HuH-7.5 (cell line): ENCODE results near the gene TXNIP.

Experiments used
- DNase-seq: peaks from one replicate; pipeline ENCODE4 v3.0.0; 2011; ENCODE audit warnings: low spot score

TXNIP gene

GRCh38 chr1:146010126-146010738, 13.9 kb upstream of the TXNIP start:
- DNase-seq, result no peak

GRCh38 chr1:146007489-146008133, 11.2 kb upstream of the TXNIP start:
- DNase-seq, result no peak

- no peak for DNase-seq
Measured at GRCh38 chr1:146001709-146002108, 5.3 kb upstream of the TXNIP start.

- no peak for DNase-seq
Measured at GRCh38 chr1:145999321-146000024, 3.1 kb upstream of the TXNIP start.

- no peak for DNase-seq
Measured at GRCh38 chr1:145997718-145998023, 1.3 kb upstream of the TXNIP start.

GRCh38 chr1:145997016-145997717, 788 bp upstream of the TXNIP start:
- DNase-seq, result no peak

GRCh38 chr1:145995964-145996432, 381 bp downstream of the TXNIP start:
- DNase-seq, result no peak

- no peak for DNase-seq
Measured at GRCh38 chr1:145995148-145995881, 1.1 kb downstream of the TXNIP start.

- no peak for DNase-seq
Measured at GRCh38 chr1:145994391-145995120, 1.8 kb downstream of the TXNIP start.

- no peak for DNase-seq
Measured at GRCh38 chr1:145993618-145994390, 2.6 kb downstream of the TXNIP start.

GRCh38 chr1:145992958-145993617, 3.3 kb downstream of the TXNIP start:
- DNase-seq, result no peak

GRCh38 chr1:145992502-145992936, 3.9 kb downstream of the TXNIP start:
- no peak for DNase-seq

- DNase-seq, result no peak
Measured at GRCh38 chr1:145991735-145992412, 4.5 kb downstream of the TXNIP start.

- no peak for DNase-seq
Measured at GRCh38 chr1:145990249-145990855, 6.0 kb downstream of the TXNIP start.

- DNase-seq, result no peak
Measured at GRCh38 chr1:145988773-145989172, 7.6 kb downstream of the TXNIP start.

GRCh38 chr1:145987926-145988325, 8.5 kb downstream of the TXNIP start:
- DNase-seq, result no peak

- DNase-seq, result no peak
Measured at GRCh38 chr1:145986551-145986950, 9.8 kb downstream of the TXNIP start.

- peak; percentile 18 for DNase-seq
Measured at GRCh38 chr1:145985502-145986439, 10.6 kb downstream of the TXNIP start.
